Breast epithelium (tissue), 3 donors: ENCODE results near the gene LENG9.

Experiments used
- CTCF ChIP-seq, 3 donors: fragments of 450-650 bp; IDR thresholded peaks; one replicate each; pipeline ENCODE4 v1.5.1; 2016 to 2017; ENCODE audit warnings: antibody characterized with exemption in 3 of 3, mild to moderate bottlenecking in 3 of 3, moderate library complexity in 3 of 3
- POLR2A ChIP-seq: fragments of 450-650 bp; IDR thresholded peaks from one replicate; pipeline ENCODE4 v1.6.1; 2016; ENCODE audit warnings: antibody characterized with exemption, mild to moderate bottlenecking, moderate library complexity
- POLR2AphosphoS5 ChIP-seq, 3 donors: sonication (generic); formaldehyde crosslinking; IDR thresholded peaks; one replicate each; pipeline ENCODE4 v1.6.1; 2017; ENCODE audit warnings: antibody characterized with exemption in 3 of 3

- TF ChIP-seq POLR2AphosphoS5 (IDR thresholded peaks at IDR 0.05) (no peak), CTCF (IDR thresholded peaks at IDR 0.05) (no peak), POLR2A (no peak)
Measured at GRCh38 chr19:54457773-54458647, 5.6 kb downstream of the LENG9 start.
